Sigmoid colon (tissue), 4 donors: ENCODE measurements around the gene EEF2KMT.
"Not testable (repeated sequence)": the region's sequence is repeated elsewhere in the genome, so short reads cannot be mapped to it uniquely, and the experiment has no call there.

Source experiments
- CTCF ChIP-seq, 4 experiments: fragments of 450-650 bp in 3 of 4; fragments of 200-600 bp in 1 of 4; IDR thresholded peaks; one replicate each; pipeline ENCODE4 v1.5.1; 2016 to 2019; ENCODE audit warnings: antibody characterized with exemption in 4 of 4, mild to moderate bottlenecking in 3 of 4, moderate library complexity in 2 of 4
- POLR2A ChIP-seq, 2 donors: fragments of 450-650 bp; IDR thresholded peaks; one replicate each; pipeline ENCODE4 v1.6.1; 2016; ENCODE audit warnings: antibody characterized with exemption in 2 of 2, mild to moderate bottlenecking in 2 of 2, moderate library complexity in 2 of 2
- POLR2AphosphoS5 ChIP-seq, 4 donors: sonication (generic); formaldehyde crosslinking; IDR thresholded peaks; one replicate each; pipeline ENCODE4 v1.6.1; 2017; ENCODE audit warnings: antibody characterized with exemption in 4 of 4

- TF ChIP-seq POLR2A, CTCF, POLR2AphosphoS5 (IDR thresholded peaks at IDR 0.05): not testable (repeated sequence)
Observed at GRCh38 chr16:5134739-5135452, 37.3 kb upstream of the EEF2KMT start.
